ENCODE data around the gene SKOR2.

DNA sequence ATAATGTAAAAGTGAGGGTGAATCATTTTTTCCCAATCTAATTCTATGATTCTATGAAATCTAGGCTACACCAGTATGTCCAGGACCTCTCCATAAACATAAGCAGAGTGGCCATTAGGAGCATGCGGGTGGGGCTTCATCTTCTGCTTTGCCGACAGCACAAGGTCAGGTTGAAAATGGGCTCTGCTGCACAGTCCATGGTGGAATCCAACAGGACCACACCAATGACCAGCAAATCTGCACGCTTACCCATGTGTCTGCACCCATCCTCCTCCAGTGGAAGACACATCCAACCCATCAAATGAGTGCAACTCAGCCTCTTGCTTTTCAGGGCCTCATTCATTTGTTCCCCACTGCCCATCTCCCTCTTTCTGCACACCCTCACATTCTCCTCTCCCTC lies 43.3 kb upstream of the SKOR2 start:
- TF ChIP-seq, protein P1, sequence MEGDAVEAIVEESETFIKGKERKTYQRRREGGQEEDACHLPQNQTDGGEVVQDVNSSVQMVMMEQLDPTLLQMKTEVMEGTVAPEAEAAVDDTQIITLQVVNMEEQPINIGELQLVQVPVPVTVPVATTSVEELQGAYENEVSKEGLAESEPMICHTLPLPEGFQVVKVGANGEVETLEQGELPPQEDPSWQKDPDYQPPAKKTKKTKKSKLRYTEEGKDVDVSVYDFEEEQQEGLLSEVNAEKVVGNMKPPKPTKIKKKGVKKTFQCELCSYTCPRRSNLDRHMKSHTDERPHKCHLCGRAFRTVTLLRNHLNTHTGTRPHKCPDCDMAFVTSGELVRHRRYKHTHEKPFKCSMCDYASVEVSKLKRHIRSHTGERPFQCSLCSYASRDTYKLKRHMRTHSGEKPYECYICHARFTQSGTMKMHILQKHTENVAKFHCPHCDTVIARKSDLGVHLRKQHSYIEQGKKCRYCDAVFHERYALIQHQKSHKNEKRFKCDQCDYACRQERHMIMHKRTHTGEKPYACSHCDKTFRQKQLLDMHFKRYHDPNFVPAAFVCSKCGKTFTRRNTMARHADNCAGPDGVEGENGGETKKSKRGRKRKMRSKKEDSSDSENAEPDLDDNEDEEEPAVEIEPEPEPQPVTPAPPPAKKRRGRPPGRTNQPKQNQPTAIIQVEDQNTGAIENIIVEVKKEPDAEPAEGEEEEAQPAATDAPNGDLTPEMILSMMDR (IDR thresholded peaks at IDR 0.05 in 4 of 5, conservative IDR thresholded peaks at IDR 0.05 in 1 of 5), result no peak
- no peak for TF ChIP-seq POLR2A (IDR thresholded peaks at IDR 0.05)
